ENCODE results near the gene TTLL1. TPM values are rescaled to one million over a fixed set of nuclear protein-coding genes. Genes with fewer than 3 reads are reported as not detected.
A peak's percentile ranks its signal among the peaks of the same experiment; 100 is the strongest.

The TTLL1 gene
- polyA plus RNA-seq, 3 donors, result 4.7 to 6.0 (median 5.6) TPM

- peak; percentile 43 to 57 (median 44) for DNase-seq
- Histone ChIP-seq H3K36me3 (replicated peaks in 1 of 2; ENCODE audit: control insufficient read depth in 1 of 2, insufficient read depth in 2 of 2, low read length in 2 of 2) (no peaks in the 10 kb centered on the region), H3K9ac (ENCODE audit: insufficient read depth, low read length, poor library complexity, severe bottlenecking) (no peak overlapping the region), H3K79me2 (ENCODE audit: insufficient read depth, low read length) (peaks cover 94% of the 10 kb centered on the region), H4K20me1 (ENCODE audit: insufficient read depth, low read length) (peaks cover 93% of the 10 kb centered on the region), H3K4me3 (replicated peaks in 1 of 3; ENCODE audit: low read depth in 2 of 3, low read length in 3 of 3) (no peak overlapping the region), H3K27me3 (ENCODE audit: control insufficient read depth in 2 of 2, insufficient read depth in 2 of 2, low read length in 2 of 2) (no peaks in the 10 kb centered on the region), H3K4me2 (replicated peaks; ENCODE audit: extremely low read depth, low read length, poor library complexity, severe bottlenecking) (no peak overlapping the region), H3K27ac (ENCODE audit: low read depth in 1 of 2, low read length in 2 of 2) (peak overlapping the region in 1 of 2 donors; percentile 2), H3K4me1 (ENCODE audit: control insufficient read depth in 1 of 2, insufficient read depth in 2 of 2, low read length in 2 of 2) (peaks cover 47 to 52% of the 10 kb centered on the region in 2 donors), H3K9me3 (replicated peaks in 1 of 2; ENCODE audit: control insufficient read depth in 1 of 2, insufficient read depth in 1 of 2, low read length in 2 of 2) (no peaks in the 10 kb centered on the region), H2AFZ (ENCODE audit: insufficient read depth, low read depth, low read length, poor library complexity, severe bottlenecking) (no peak overlapping the region)
- Mint-ChIP-seq H3K4me1 (peaks cover 63% of the 10 kb centered on the region), H3K27me3 (ENCODE audit: low read depth in 3 of 3) (peaks cover 0 to 2% (median 2%) of the 10 kb centered on the region in 3 donors), H3K27ac (peak overlapping the region in 5 of 7 donors; percentile 13 to 79 (median 68)), H3K36me3 (peaks cover 3 to 18% of the 10 kb centered on the region in 2 donors), H3K9me3 (peaks cover 0 to 2% (median 0%) of the 10 kb centered on the region in 7 donors), H3K4me3 (no peak overlapping the region)
- peak; percentile 27 for TF ChIP-seq CTCF (IDR thresholded peaks at IDR 0.05)
- intact Hi-C loops (cut with micrococcal nuclease), result no loop called here
- WGBS (ENCODE audit: insufficient coverage), result 79% methylated on average over 4 of the region's 9 CpGs
These were observed 98.9 kb downstream of the TTLL1 start for GRCh38 chr22:42990131-42990838.

Other genes with a start within 250 kb of the TTLL1 start
- gene ARFGAP3, start 232.1 kb downstream of the TTLL1 start, polyA plus RNA-seq, result 10 to 100 TPM; 22.3 to 38.7 (median 34.8) TPM
- 10 to 100 TPM; 31.2 to 45.7 (median 40.2) TPM for gene PACSIN2, start 74.2 kb downstream of the TTLL1 start, polyA plus RNA-seq
- gene BIK, start 21.4 kb upstream of the TTLL1 start, polyA plus RNA-seq, result 1 to 10 TPM in 2 of 3 donors, under 1 TPM in 1; 0.96 to 3.1 (median 3.1) TPM
- gene MCAT, start 54.0 kb upstream of the TTLL1 start, polyA plus RNA-seq, result 1 to 10 TPM; 4.5 to 8.9 (median 6.8) TPM
- 1,000 to 10,000 TPM in 2 of 3 donors, 100 to 1,000 TPM in 1; 491 to 2,663 (median 2,230) TPM for gene TSPO, start 62.2 kb upstream of the TTLL1 start, polyA plus RNA-seq
- gene TTLL12, start 97.7 kb upstream of the TTLL1 start, polyA plus RNA-seq, result 10 to 100 TPM in 2 of 3 donors, 1 to 10 TPM in 1; 9.5 to 16.6 (median 16.5) TPM

Data from CD14-positive monocyte (primary cell).